ENCODE measurements around the gene LPCAT4.

DNA sequence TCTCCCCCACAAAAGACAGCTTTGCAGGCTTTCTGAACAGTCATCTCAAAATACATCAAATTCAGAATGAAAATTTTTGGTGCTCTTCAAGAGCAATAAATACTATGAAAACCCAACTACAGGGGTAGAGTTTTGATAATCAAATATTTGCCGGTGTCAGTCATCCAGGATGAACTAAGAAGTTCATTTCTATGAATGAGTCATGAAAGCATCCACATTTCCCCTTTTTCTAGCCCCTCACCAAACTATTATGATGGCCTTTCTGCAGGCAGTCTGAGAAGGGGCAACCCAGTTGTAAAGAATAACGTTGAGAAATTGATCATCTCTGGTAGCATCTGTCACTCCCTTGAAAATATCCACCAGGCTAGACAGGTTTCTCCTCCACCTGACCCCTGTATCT, 3.1 kb upstream of the LPCAT4 start:
- no peak for TF ChIP-seq POLR2AphosphoS5 (IDR thresholded peaks at IDR 0.05; ENCODE audit: borderline replicate concordance, low read depth, low read length)
- TF ChIP-seq EZH2 (IDR thresholded peaks at IDR 0.05), result no peak
